Activated naive CD4-positive, alpha-beta T cell treated with anti-CD3 and anti-CD28 coated beads, Interleukin-2, amount 50 U/mL, for 72 hours (primary cell): ENCODE results near the gene GRIA4. TPM values are rescaled to one million over a fixed set of nuclear protein-coding genes. Genes with fewer than 3 reads are reported as not detected.
A peak's percentile ranks its signal among the peaks of the same experiment; 100 is the strongest.

Experiments
- ATAC-seq, 2 donors: fragments of 150-1000 bp; cut with Tn5 transposase; 2 replicates each; pipeline ENCODE4 v1.10.0; 2021; ENCODE audit warnings: mild to moderate bottlenecking in 2 of 2, moderate library complexity in 2 of 2
- DNase-seq, 2 donors: peaks; one replicate each; pipeline ENCODE4 v3.0.0; 2021 to 2022; ENCODE audit warnings: low spot score in 2 of 2
- H3K27ac Mint-ChIP-seq, 2 donors: one replicate each; pipeline ENCODE4 v1.8.0; 2022; ENCODE audit warnings: mild to moderate bottlenecking in 2 of 2, mixed read lengths in 2 of 2
- H3K36me3 Mint-ChIP-seq, 2 donors: one replicate each; pipeline ENCODE4 v1.8.0; 2022; ENCODE audit warnings: mixed read lengths in 2 of 2
- H3K9me3 Mint-ChIP-seq, 2 donors: one replicate each; pipeline ENCODE4 v1.8.0; 2022; ENCODE audit warnings: mixed read lengths in 2 of 2
- total RNA-seq, 2 donors: library from RNA; stranded (reverse); gene quantifications; one replicate each; pipeline ENCODE4 v1.2.3, GENCODE V29; 2022

Gene GRIA4
- total RNA-seq, 2 donors from 2014 or later: not detected

DNA sequence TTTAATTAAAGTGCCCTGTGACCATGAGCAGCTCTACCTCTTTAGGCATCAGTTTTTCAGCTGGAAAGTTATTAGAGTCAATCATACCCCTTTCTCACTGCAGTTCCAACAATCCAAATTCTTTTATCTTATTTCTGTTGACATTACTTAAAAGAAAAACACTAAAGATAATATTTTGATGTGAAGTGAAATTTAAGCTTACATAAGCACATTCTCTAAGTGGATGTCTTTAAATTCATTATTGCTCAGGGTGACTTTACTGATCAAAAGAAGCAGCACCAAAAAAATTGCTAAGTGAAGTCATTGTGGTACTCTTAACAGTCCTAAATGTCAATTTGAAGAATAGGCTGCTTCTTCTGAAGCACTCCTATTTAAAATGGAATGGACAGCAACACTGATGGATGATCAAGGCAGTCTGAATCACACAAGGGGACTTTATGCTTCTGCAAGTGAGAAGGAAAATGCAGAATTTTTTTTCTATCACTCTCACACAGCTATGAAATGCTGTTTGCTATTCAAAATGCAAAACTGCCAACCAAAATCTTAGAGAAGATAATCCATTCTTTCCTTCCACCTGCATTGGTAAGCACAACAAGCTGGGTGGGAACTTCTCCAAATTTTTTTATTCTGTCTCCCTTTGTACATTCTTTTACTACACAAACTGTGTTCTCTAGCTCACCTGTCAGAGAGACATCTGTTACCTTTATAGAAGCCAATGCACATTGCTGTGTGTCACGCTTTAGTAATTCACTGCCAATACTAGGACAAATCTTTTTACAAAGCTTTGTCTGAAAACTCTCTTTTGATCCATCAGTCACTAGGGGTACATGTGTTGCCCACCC lies 179.9 kb downstream of the GRIA4 start:
- H3K27ac Mint-ChIP-seq: no peak overlapping the region
- no peak for ATAC-seq

GRCh38 chr11:105790840-105791239 lies 181.0 kb downstream of the GRIA4 start:
- DNase-seq: no peak
- no peak for ATAC-seq
- H3K36me3 Mint-ChIP-seq: no peaks in the 10 kb centered on the region
- no peak overlapping the region for H3K27ac Mint-ChIP-seq
- H3K9me3 Mint-ChIP-seq: no peaks in the 10 kb centered on the region

More for the DNA sequence above, 179.9 kb downstream of the GRIA4 start:
- Mint-ChIP-seq H3K9me3 (no peaks in the 10 kb centered on the region), H3K36me3 (no peaks in the 10 kb centered on the region)
- no peak for DNase-seq

DNA sequence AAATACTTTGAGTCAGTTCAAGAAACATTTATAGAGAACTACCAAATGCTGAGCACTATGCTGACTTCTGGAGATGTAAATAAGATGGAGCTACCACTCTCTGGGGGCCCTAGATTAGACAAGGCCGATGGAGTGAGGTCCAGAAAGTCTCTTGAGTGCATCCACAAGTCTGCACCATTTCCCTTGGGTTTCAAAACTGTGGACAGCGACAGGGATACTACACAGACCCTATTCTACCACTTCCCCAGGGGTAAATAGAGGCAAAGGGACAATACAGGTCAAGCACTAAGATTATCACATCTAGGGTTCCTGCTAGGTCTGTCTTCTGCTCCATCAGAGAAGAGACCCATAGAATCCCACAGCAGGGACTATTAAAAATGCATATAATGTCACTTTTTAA lies 183.2 kb downstream of the GRIA4 start:
- H3K27ac Mint-ChIP-seq: no peak overlapping the region
- H3K9me3 Mint-ChIP-seq: no peaks in the 10 kb centered on the region
- no peaks in the 10 kb centered on the region for H3K36me3 Mint-ChIP-seq
- no peak for DNase-seq
- ATAC-seq: no peak

- ATAC-seq (no peak), DNase-seq (no peak)
- Mint-ChIP-seq H3K36me3 (no peaks in the 10 kb centered on the region), H3K9me3 (no peaks in the 10 kb centered on the region), H3K27ac (no peak overlapping the region)
Measured at GRCh38 chr11:105799263-105799662, 189.4 kb downstream of the GRIA4 start.

DNA sequence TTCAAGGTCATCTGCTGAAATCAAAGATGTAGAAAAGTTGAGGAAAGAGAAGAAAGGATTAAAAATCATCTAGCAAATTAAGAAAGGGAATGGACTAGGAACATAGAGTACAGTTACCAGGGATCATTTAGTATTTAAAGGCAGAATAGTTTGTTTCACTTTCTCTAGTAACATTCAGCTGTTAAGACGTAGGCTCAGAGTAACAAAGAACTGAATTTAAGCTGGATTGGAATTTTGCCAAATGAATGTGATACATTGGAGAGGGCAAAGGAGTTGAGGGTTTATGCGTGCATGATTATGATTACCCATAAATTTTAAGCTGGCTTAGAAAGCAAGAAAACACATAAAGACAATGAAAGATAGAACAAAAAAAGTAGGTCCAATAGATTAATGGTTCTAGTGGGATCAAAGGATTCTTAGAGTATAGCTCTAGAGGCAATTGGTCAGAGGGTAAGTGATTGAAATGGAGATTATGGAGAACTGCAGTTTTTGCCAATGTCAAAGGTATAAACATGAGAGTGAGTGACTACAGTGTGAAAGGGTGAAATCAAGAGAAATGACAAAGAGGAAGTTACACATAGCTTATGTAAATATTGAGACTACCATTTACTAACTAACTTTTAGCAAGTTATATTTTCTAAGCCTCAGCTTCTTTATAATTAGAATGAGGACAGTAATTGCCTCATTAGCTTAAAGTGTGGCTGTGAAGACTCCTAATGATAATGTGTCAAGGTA lies 190.0 kb downstream of the GRIA4 start:
- no peak for DNase-seq
- H3K27ac Mint-ChIP-seq: no peak overlapping the region
- H3K36me3 Mint-ChIP-seq: no peaks in the 10 kb centered on the region
- no peaks in the 10 kb centered on the region for H3K9me3 Mint-ChIP-seq
- ATAC-seq: no peak

DNA sequence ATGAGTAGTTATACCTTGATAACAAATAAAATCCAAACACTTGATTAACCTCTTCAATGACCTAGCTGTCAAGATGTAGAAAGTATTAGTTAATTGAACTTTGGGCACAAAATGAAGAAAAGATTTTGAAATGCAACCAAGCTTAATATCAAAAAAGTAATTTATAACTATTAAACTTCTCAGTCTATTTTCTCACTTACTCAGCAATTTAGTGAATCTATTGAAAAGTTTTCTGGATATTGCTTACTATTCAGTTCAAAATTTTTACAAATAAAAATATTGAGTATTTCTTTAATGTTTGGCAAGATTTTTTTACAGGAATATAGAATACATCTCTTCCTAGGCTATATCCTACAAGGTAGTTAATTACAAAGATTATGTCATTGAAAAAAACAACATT lies 192.5 kb downstream of the GRIA4 start:
- H3K27ac Mint-ChIP-seq: no peak overlapping the region
- H3K9me3 Mint-ChIP-seq: no peaks in the 10 kb centered on the region
- DNase-seq (no peak), ATAC-seq (no peak)
- H3K36me3 Mint-ChIP-seq: no peaks in the 10 kb centered on the region

DNA sequence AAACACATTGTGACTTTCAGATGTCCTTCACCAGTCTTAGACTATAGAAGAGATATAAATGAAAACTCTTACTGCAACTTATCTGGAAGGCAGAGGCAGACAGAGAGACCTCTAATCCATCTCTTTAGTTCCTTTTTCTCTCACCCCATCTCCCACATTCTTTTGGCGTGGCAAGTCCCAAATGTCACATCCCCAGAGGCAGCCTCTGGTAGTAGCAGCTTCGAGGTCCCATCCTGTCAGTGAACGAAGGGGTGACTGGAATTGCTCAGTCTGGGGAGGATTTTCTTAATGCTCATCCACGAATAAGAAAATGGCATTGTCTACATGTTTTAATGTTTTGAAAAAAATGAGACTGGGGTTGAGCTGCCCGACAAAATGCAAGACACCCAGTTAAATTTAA lies 201.4 kb downstream of the GRIA4 start:
- H3K36me3 Mint-ChIP-seq: no peaks in the 10 kb centered on the region
- H3K9me3 Mint-ChIP-seq: no peaks in the 10 kb centered on the region
- no peak overlapping the region for H3K27ac Mint-ChIP-seq
- ATAC-seq (no peak), DNase-seq (no peak)

DNA sequence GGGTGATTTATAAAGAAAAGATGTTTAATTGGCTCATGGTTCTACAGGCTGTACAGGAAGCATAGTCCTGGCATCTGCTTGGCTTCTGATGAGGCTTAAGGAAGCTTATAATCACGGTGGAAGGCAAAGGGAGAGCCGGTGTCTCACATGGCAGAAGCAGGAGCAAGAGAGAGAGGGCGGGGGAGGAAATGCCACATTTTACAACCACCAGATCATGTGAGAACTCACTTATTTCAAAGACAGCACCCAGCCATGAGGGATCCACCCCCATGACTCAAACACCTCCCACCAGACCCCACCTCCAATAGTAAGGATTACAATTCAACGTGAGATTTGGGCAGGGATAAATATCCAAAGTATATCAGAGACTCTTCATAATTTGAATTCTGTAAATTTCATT lies 211.5 kb downstream of the GRIA4 start:
- no peak for ATAC-seq
- H3K27ac Mint-ChIP-seq: no peak overlapping the region
- no peaks in the 10 kb centered on the region for H3K9me3 Mint-ChIP-seq
- H3K36me3 Mint-ChIP-seq: no peaks in the 10 kb centered on the region
- no peak for DNase-seq

DNA sequence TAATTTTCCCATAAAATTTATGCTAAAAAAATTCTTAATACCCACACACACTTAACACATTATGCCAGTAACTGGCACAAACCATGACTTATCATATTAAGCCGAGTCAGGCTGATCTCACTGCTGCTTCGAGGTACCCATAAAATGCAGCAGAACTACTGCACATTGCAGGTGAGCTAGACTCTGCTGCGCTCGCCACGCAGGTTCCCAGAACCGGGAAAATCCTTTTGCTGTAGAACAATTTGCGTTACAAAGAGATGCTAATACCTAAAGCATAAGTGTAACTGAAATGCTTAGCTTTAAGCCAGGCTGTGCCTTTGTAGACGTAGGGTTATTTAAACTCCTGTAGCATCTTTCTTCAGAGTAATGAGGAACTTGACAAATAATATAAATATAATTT lies 211.9 kb downstream of the GRIA4 start:
- no peak for ATAC-seq

DNA sequence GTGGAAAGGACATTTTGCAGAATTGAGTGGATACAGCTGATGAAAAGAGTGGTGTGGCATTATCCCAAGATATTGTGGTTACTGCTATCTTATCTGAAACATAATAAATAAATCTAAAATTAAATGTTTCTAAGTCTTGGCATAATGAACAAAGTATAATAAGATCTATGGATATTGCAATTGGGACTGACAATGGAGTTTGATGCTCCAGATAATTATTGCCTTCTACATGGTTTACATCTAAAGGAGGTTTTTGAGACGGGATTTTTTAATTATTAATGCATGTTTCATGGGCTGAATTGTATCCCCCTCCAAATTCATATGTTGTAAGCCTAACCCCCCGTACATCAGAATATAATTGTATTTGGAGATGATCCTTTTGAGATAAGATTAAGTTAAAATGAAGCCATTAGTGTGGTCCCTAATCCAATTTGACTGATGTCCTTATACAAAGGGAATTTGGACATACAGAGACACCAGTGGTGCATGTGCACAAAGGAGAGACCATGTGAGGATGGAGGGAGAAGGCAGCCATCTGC lies 213.7 kb downstream of the GRIA4 start:
- no peaks in the 10 kb centered on the region for H3K36me3 Mint-ChIP-seq

More for the DNA sequence above, 211.9 kb downstream of the GRIA4 start:
- DNase-seq: no peak
- H3K27ac Mint-ChIP-seq: no peak overlapping the region
- no peaks in the 10 kb centered on the region for H3K9me3 Mint-ChIP-seq
- H3K36me3 Mint-ChIP-seq: no peaks in the 10 kb centered on the region

GRCh38 chr11:105824457-105825013 lies 214.7 kb downstream of the GRIA4 start:
- no peak for DNase-seq
- H3K36me3 Mint-ChIP-seq: no peaks in the 10 kb centered on the region
- ATAC-seq: no peak
- no peaks in the 10 kb centered on the region for H3K9me3 Mint-ChIP-seq
- H3K27ac Mint-ChIP-seq: no peak overlapping the region

More for the DNA sequence above, 213.7 kb downstream of the GRIA4 start:
- Mint-ChIP-seq H3K9me3 (no peaks in the 10 kb centered on the region), H3K27ac (no peak overlapping the region)
- ATAC-seq: no peak
- no peak for DNase-seq

DNA sequence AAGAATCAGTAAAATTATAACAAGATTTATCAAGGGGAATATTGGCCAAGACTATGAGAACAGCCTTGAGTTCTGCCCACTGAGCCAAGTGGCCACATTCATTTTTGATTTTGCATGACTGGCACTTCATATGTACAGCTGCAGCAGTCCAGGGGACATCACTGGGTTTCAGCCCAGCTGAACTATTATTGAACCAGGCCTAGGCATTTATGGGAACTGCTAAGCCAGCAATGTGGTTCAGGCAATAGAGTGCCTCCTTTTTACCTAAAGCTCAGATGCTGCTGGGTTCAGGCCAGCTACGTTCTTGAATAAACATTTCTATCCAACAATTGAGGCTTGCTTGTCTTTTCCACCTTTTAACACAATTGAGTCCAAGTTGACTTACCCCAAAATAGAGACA lies 215.3 kb downstream of the GRIA4 start:
- no peak for DNase-seq
- no peak overlapping the region for H3K27ac Mint-ChIP-seq
- no peaks in the 10 kb centered on the region for H3K9me3 Mint-ChIP-seq
- no peak for ATAC-seq
- no peaks in the 10 kb centered on the region for H3K36me3 Mint-ChIP-seq

DNA sequence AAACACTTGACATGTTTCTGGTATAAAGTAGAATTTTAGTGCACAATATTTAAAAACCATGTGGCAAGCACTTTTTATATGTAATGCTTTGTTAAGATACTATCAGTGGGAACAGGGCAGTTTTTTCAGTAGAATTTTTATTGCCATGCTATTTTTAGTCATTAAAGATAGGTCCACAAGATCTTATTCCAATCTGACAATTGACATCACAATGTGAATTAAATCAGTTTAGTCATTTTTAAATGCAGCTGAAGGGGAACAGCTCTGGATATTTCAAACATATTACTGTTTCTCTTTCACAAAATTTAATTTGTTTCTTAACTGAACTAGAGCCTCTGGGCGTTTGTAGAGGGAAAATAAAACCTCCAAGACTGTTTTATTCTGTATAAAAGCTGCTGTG lies 218.0 kb downstream of the GRIA4 start:
- DNase-seq (no peak), ATAC-seq (no peak)
- Mint-ChIP-seq H3K9me3 (no peaks in the 10 kb centered on the region), H3K27ac (no peak overlapping the region), H3K36me3 (no peaks in the 10 kb centered on the region)

- H3K27ac Mint-ChIP-seq: no peak overlapping the region
- ATAC-seq: no peak
- no peak for DNase-seq
- H3K9me3 Mint-ChIP-seq: no peaks in the 10 kb centered on the region
- H3K36me3 Mint-ChIP-seq: no peaks in the 10 kb centered on the region
Measured at GRCh38 chr11:105829084-105829483, 219.2 kb downstream of the GRIA4 start.

DNA sequence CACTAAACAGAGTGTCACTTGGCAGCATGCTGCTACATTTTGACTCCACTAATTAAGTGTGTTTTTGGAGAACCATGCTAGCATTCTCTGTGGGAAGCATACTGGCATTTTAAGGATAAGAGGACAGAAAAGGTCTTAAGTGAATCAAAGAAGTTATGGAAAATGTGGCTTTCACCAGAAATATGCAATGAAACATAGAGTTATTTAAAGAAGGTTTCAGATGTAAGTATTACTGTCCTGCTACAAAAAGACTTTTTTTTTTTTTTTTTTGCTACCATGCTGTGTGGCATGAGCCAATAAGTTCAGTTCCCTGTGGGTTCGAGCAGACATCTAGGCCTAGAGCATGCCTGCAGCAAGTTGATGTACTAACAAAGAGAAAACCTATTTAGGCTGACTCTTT lies 224.6 kb downstream of the GRIA4 start:
- DNase-seq (no peak), ATAC-seq (no peak)
- Mint-ChIP-seq H3K36me3 (no peaks in the 10 kb centered on the region), H3K27ac (no peak overlapping the region), H3K9me3 (no peaks in the 10 kb centered on the region)

- no peak overlapping the region for H3K27ac Mint-ChIP-seq
- DNase-seq (no peak), ATAC-seq (peak; percentile 29 to 52)
- no peaks in the 10 kb centered on the region for H3K36me3 Mint-ChIP-seq
- no peaks in the 10 kb centered on the region for H3K9me3 Mint-ChIP-seq
Measured at GRCh38 chr11:105838668-105839384, 229.0 kb downstream of the GRIA4 start.

GRCh38 chr11:105840391-105840790 lies 230.5 kb downstream of the GRIA4 start:
- no peaks in the 10 kb centered on the region for H3K9me3 Mint-ChIP-seq
- H3K36me3 Mint-ChIP-seq: no peaks in the 10 kb centered on the region
- ATAC-seq (no peak), DNase-seq (no peak)
- H3K27ac Mint-ChIP-seq: no peak overlapping the region
